Dendritic cell treated with granulocyte-macrophage colony-stimulating factor and Interleukin-4, amounts not matched to agents 40 ng/mL and 50 ng/mL, for 4 days (primary cell): ENCODE measurements around the gene AZU1.
"Not testable (repeated sequence)": the region's sequence is repeated elsewhere in the genome, so short reads cannot be mapped to it uniquely, and the experiment has no call there.

ENCODE experiments used
- H3K27ac Mint-ChIP-seq: one replicate; pipeline ENCODE4 v1.8.0; 2022; ENCODE audit warnings: mild to moderate bottlenecking, mixed read lengths
- H3K27me3 Mint-ChIP-seq: one replicate; pipeline ENCODE4 v1.8.0; 2022; ENCODE audit warnings: mild to moderate bottlenecking, mixed read lengths
- H3K36me3 Mint-ChIP-seq: one replicate; pipeline ENCODE4 v1.8.0; 2022; ENCODE audit warnings: low read depth, mixed read lengths
- H3K4me1 Mint-ChIP-seq: one replicate; pipeline ENCODE4 v1.8.0; 2022; ENCODE audit warnings: low read depth, mixed read lengths
- H3K4me3 Mint-ChIP-seq: one replicate; pipeline ENCODE4 v1.8.0; 2022; ENCODE audit warnings: mild to moderate bottlenecking, moderate library complexity, mixed read lengths
- H3K9me3 Mint-ChIP-seq: one replicate; pipeline ENCODE4 v1.8.0; 2022; ENCODE audit warnings: mixed read lengths
- intact Hi-C: fragments of 100-400 bp; cut with micrococcal nuclease; formaldehyde crosslinking; loops from one replicate; pipeline ENCODE4 v1.15.0; 2022

AZU1 gene

GRCh38 chr19:843180-843835 is 15.7 kb downstream of the AZU1 start:
- H3K4me1 Mint-ChIP-seq: peaks cover 75% of the 10 kb centered on the region
- no peaks in the 10 kb centered on the region for H3K36me3 Mint-ChIP-seq
- intact Hi-C loops: no loop called here
- peak overlapping the region; percentile 42 for H3K27ac Mint-ChIP-seq
- no peaks in the 10 kb centered on the region for H3K9me3 Mint-ChIP-seq
- H3K27me3 Mint-ChIP-seq: peaks cover 77% of the 10 kb centered on the region
- peak overlapping the region; percentile 57 for H3K4me3 Mint-ChIP-seq

DNA sequence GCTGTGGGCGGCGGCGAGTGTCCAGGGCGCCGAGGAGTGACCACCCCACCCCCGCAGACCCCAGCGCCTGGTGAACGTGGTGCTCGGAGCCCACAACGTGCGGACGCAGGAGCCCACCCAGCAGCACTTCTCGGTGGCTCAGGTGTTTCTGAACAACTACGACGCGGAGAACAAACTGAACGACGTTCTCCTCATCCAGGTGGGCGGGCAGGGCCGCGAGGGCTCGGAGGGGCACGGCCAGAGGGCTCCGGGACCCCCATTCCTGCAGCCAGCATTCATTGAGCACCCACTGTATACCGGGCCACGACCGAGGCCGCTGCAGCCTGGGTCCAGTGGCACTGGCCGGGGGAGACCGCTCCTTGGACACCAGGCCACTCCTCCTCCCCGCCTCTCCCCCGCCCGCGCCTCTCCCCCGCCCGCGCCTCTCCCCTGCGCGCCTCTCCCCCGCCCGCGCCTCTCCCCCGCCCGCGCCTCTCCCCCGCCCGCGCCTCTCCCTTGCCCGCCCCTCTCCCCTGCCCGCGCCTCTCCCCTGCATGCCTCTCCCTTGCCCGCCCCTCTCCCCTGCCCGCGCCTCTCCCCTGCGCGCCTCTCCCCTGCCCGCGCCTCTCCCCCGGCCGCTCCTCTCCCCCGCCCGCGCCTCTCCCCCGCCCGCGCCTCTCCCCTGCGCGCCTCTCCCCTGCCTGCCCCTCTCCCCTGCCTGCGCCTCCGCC is 16.4 kb downstream of the AZU1 start:
- H3K27me3 Mint-ChIP-seq: peaks cover 83% of the 10 kb centered on the region
- peak overlapping the region; percentile 67 for H3K4me3 Mint-ChIP-seq

GRCh38 chr19:844546-844971 is 16.9 kb downstream of the AZU1 start:
- intact Hi-C loops: no loop called here
- Mint-ChIP-seq H3K27me3 (peaks cover 84% of the 10 kb centered on the region), H3K27ac (no peak overlapping the region), H3K4me3 (peak overlapping the region; percentile 67), H3K4me1 (peaks cover 70% of the 10 kb centered on the region), H3K36me3 (no peaks in the 10 kb centered on the region), H3K9me3 (no peaks in the 10 kb centered on the region)

More for the DNA sequence above, 16.4 kb downstream of the AZU1 start:
- Mint-ChIP-seq H3K27ac (no peak overlapping the region), H3K9me3 (no peaks in the 10 kb centered on the region), H3K4me1 (peaks cover 75% of the 10 kb centered on the region), H3K36me3 (no peaks in the 10 kb centered on the region)
- intact Hi-C loops: no loop called here

DNA sequence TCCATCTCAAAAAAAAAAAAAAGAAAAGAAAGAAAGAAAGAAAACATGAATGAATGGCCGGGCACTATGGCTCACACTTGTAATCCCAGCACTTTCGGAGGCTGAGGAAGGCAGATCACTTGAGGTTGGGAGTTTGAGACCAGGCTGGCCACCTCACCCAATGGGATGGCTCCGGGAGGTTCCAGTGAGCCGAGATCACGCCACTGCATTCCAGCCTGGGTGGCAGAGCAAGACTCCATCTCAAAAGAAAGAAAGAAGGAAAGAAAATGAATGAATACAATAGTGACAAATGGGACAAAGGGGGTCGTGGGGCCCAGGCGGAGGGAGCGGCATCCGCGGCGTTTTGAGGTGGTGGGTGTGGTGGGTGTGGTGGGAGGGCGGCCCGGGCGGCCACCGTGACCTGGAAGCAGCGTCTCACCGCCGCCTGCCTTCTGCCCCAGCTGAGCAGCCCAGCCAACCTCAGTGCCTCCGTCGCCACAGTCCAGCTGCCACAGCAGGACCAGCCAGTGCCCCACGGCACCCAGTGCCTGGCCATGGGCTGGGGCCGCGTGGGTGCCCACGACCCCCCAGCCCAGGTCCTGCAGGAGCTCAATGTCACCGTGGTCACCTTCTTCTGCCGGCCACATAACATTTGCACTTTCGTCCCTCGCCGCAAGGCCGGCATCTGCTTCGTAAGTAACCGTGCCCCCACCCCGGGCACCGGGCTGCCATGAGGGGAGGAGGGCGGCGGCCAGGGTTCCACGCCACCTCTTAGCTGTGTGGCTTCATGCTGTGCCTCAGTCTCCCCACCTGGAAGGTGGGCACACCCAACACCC is 18.3 kb downstream of the AZU1 start:
- peaks cover 82% of the 10 kb centered on the region for H3K27me3 Mint-ChIP-seq
- no peak overlapping the region for H3K27ac Mint-ChIP-seq
- H3K9me3 Mint-ChIP-seq: no peaks in the 10 kb centered on the region
- H3K4me3 Mint-ChIP-seq: no peak overlapping the region
- H3K4me1 Mint-ChIP-seq: peaks cover 71% of the 10 kb centered on the region
- H3K36me3 Mint-ChIP-seq: no peaks in the 10 kb centered on the region
- intact Hi-C loops: no loop called here

GRCh38 chr19:848386-848921 is 20.8 kb downstream of the AZU1 start:
- Mint-ChIP-seq H3K27ac (no peak overlapping the region), H3K4me1 (peaks cover 68% of the 10 kb centered on the region), H3K27me3 (peaks cover 73% of the 10 kb centered on the region), H3K36me3 (no peaks in the 10 kb centered on the region), H3K9me3 (no peaks in the 10 kb centered on the region), H3K4me3 (no peak overlapping the region)
- intact Hi-C loops: no loop called here

DNA sequence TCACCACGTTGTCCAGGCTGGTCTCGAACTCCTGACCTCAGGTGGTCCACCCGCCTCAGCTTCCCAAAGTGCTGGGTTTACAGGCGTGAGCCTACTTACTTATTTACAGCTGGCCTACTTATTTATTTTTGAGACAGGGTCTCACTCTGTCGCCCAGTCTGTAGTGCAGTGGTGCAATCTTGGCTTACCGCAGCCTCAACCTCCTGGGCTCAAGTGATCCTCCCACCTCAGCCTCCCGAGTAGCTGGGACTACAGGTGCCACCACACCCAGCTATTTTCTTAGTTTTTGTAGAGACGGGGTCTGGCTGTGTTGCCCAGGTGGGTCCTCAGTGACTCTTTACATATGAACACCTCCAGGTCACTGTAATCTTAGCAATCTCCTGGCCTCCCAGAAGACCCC is 21.6 kb downstream of the AZU1 start:
- intact Hi-C loops, H3K27ac Mint-ChIP-seq, H3K36me3 Mint-ChIP-seq, H3K9me3 Mint-ChIP-seq, H3K4me3 Mint-ChIP-seq: not testable (repeated sequence)
- H3K4me1 Mint-ChIP-seq: peaks cover 63% of the 10 kb centered on the region
- peaks cover 72% of the 10 kb centered on the region for H3K27me3 Mint-ChIP-seq

GRCh38 chr19:850221-850978 is 22.8 kb downstream of the AZU1 start:
- peak overlapping the region; percentile 53 for H3K27ac Mint-ChIP-seq
- H3K4me3 Mint-ChIP-seq: peak overlapping the region; percentile 23
- H3K9me3 Mint-ChIP-seq: no peaks in the 10 kb centered on the region
- H3K27me3 Mint-ChIP-seq: peaks cover 61% of the 10 kb centered on the region
- no peaks in the 10 kb centered on the region for H3K36me3 Mint-ChIP-seq
- peaks cover 50% of the 10 kb centered on the region for H3K4me1 Mint-ChIP-seq
- intact Hi-C loops: no loop called here

GRCh38 chr19:850979-851335 is 23.3 kb downstream of the AZU1 start:
- Mint-ChIP-seq H3K27me3 (peaks cover 55% of the 10 kb centered on the region), H3K4me1 (peaks cover 45% of the 10 kb centered on the region), H3K36me3 (no peaks in the 10 kb centered on the region), H3K4me3 (no peak overlapping the region), H3K27ac (peak overlapping the region; percentile 53), H3K9me3 (no peaks in the 10 kb centered on the region)
- intact Hi-C loops: no loop called here

GRCh38 chr19:852136-853013 is 24.7 kb downstream of the AZU1 start, which contains the start of gene ELANE:
Gene ELANE, plus strand, starts transcription at chr19:852303. Its CDS starts 26 bp downstream, at chr19:852329.
- intact Hi-C loops: no loop called here
- Mint-ChIP-seq H3K27ac (no peak within 1 kb of the TSS), H3K27me3 (peaks cover 41% of the 10 kb centered on the region), H3K36me3 (no peaks in the 10 kb centered on the region), H3K9me3 (no peaks in the 10 kb centered on the region), H3K4me3 (peak within 1 kb of the TSS; percentile 4), H3K4me1 (peaks cover 40% of the 10 kb centered on the region)

GRCh38 chr19:853014-853585 is 25.5 kb downstream of the AZU1 start:
- intact Hi-C loops: no loop called here

GRCh38 chr19:853614-854220 is 26.1 kb downstream of the AZU1 start:
- H3K27ac Mint-ChIP-seq, H3K9me3 Mint-ChIP-seq, intact Hi-C loops, H3K36me3 Mint-ChIP-seq: not testable (repeated sequence)
- Mint-ChIP-seq H3K4me3 (peak overlapping the region; percentile 23), H3K27me3 (peaks cover 28% of the 10 kb centered on the region), H3K4me1 (peaks cover 40% of the 10 kb centered on the region)

More at GRCh38 chr19:853014-853585, 25.5 kb downstream of the AZU1 start:
- H3K4me3 Mint-ChIP-seq: no peak overlapping the region
- no peak overlapping the region for H3K27ac Mint-ChIP-seq
- H3K4me1 Mint-ChIP-seq: peaks cover 40% of the 10 kb centered on the region
- peaks cover 35% of the 10 kb centered on the region for H3K27me3 Mint-ChIP-seq
- no peaks in the 10 kb centered on the region for H3K9me3 Mint-ChIP-seq
- H3K36me3 Mint-ChIP-seq: no peaks in the 10 kb centered on the region

DNA sequence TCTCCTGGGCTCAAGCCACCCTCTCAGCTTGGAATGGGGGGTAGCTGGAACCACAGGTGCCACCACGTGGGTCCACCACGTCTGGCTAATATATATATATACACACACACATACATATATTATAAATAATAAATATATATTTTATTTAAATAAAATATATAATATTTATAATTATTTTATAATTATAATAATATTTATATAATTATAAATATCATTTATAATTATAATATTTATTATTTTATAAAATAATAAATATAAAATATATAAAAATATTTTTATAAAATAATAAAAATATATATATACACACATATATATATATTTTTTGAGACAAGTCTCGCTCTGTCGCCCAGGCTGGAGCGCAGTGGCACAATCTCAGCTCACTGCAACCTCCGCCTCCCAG is 26.9 kb downstream of the AZU1 start:
- Mint-ChIP-seq H3K9me3 (no peaks in the 10 kb centered on the region), H3K36me3 (no peaks in the 10 kb centered on the region), H3K27me3 (peaks cover 21% of the 10 kb centered on the region), H3K4me1 (peaks cover 46% of the 10 kb centered on the region), H3K27ac (no peak overlapping the region), H3K4me3 (no peak overlapping the region)
- intact Hi-C loops: no loop called here
